CD4-positive, alpha-beta T cell treated with Interferon alpha-2 for 1 hour (primary cell): ENCODE data around the gene ZBTB48.
"Not testable (repeated sequence)": the region's sequence is repeated elsewhere in the genome, so short reads cannot be mapped to it uniquely, and the experiment has no call there.

Source experiments
- DNase-seq, 2 donors: peaks; one replicate each; pipeline ENCODE4 v3.0.0-alpha.2; 2020 to 2022

The ZBTB48 gene

DNA sequence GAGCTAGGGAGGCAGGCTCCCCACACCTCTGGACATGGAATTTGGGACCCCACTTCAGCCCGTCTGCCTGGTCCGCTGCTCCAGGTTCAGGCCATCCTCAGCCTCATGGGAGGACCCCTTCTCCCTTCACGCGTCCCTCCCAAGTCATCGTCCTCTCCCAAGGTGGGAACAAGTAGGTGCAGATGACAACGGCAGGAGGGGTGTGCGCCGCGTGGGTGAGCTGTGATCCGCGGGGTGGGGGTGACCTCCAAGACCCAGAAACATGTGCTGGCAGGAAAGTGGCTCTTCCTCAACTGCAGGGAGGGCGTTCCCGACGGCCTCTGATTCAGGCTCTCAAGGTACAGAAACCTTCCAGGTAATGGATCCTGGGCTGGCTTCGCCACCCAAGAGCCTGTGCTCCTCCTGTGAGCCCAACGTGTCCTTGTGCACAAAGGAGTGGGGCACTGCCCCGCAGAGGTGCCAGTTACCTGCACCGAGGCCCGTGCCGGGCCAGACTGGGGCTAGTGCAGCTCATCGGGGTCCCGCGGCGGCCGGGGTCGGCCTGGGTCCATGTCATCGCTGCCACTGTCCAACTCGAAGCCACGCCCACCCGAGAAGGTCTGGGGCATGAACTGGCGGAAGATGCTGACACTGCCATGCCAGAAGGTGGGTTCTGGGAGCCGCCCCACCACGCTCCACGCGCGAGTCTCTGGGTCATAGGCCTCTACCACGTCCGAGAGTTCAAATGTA, 13.2 kb downstream of the ZBTB48 start:
- no peak for DNase-seq

DNA sequence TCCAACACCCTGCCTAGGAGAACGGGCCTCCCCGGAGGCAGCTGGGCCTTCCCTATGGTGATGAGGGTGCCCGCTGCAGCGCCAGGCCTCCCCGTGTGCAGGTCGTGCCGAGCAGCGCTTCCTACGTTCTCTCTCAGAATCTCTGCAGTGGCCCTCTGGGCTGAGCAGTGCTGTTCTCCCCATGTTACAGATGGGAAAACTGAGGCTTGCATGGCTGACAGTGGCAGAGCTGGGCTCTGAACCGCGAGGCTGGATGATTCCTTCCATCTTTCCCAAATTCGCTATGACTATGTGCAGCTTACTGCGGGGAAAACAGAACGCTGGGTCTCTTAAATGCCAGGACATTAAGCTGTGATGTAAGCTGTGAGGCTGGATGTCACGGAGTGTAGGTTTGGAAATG, 14.0 kb downstream of the ZBTB48 start:
- DNase-seq, result no peak

DNA sequence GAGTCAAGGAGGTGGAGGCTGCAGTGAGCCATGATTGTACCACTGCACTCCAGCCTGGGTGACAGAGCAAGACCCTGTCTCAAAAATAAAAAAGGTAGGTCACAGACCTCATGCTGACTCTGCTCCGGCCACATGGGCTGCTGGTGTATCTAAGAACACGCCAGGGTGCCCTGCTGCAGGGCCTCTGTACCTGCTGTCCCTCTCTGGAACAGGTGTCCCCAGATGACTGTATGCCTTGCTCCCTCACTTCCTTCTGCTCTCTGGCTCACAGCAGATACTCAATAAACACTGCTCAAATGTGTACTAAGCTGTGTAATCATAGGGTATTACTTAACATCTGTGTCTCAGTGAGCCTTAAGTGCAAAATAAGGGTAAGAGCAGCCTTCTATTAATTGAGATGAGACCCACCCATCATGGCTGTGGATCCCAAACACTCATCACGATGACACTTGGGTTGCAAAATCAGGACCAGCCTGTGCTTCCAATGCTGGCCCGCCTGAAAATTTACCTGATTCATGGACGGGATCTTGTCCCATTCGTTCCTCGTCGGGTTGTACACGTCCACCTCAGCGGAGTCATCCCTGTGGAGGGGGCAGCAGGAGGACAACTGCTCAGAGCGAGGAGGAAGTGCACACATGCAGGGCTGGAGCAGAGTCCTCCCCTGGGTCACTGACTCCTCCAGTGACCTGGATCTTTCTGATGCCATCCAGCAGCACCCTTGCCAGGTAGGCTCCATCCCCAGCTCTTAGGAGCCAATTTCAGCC, 15.4 kb downstream of the ZBTB48 start:
- no peak for DNase-seq

DNA sequence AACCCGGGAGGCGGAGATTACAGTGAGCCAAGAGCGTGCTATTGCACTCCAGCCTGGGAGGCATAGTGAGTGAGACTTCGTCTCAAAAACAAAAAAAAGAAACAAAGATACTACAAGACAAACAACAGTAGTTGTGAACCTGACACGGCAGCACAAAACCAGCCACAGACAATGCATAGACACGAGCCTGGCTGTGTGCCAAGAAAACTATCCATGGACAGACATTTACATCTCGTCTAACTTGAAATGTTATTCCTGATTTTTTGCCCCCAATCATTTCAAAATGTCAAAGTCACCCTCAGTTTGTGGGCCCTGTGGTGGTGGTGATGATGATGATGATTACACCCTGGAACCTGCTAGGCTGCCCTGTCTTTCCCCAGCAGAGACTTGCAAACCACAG, 16.6 kb downstream of the ZBTB48 start:
- no peak for DNase-seq

DNA sequence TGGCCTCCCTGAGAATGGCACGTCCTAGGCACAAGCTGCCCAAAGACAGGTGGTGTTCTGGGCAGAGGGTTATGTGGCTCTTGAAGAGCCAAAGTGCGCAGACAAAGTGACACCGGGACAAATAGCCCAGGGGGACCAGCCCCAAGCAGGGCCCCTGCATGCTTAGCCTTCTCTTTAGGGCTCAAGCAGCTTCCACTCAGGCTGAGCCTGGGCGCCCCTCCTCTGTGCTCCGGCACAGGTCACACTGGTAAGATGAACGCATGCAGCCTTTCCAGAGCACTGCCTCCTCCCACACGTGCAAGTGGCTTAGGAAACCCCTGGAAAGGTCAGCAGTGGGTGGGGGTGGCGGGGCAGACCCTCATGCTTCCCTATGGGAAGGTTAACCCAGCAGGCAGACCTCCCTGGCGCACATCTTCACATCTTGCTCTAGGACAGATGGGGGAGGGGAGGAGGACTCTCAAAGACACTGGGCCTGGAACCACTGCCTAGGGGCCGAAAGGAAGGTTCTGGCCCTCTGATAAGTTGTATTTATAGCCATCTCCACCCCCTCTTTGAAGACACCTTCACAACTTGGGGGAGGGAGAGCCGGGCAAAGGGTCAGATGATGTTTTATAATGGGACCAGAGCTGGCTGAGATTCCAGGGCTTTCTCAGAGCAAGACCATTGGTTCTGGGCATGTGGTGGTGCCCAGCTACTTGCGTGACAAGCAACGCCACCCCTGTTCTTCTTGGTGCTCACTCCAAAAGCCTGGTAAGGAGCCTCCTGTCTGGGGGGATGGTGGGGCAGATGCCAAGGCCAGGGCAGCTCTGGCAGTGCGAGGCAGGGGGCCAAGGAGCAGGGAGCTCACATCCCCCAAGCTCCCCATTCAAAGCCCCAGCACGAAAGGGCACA, 17.3 kb downstream of the ZBTB48 start:
- no peak for DNase-seq

DNA sequence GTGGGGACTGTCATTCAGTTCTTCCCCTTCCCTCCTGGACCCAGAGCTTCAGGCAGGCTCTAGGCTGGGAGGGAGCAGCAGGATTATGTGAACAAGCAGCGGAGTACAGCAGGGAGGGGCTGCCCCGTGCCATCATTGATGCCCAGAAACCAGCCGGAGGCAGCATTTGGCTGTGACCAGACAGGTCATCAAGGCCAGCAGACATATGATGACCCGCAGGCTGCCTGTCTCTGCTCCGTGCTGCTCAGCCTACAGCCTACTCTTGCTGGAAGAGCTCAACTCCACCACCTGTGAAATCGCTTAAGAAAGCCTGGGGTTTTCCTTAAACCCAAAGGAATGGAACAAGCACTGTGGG, 18.0 kb downstream of the ZBTB48 start:
- no peak for DNase-seq

DNA sequence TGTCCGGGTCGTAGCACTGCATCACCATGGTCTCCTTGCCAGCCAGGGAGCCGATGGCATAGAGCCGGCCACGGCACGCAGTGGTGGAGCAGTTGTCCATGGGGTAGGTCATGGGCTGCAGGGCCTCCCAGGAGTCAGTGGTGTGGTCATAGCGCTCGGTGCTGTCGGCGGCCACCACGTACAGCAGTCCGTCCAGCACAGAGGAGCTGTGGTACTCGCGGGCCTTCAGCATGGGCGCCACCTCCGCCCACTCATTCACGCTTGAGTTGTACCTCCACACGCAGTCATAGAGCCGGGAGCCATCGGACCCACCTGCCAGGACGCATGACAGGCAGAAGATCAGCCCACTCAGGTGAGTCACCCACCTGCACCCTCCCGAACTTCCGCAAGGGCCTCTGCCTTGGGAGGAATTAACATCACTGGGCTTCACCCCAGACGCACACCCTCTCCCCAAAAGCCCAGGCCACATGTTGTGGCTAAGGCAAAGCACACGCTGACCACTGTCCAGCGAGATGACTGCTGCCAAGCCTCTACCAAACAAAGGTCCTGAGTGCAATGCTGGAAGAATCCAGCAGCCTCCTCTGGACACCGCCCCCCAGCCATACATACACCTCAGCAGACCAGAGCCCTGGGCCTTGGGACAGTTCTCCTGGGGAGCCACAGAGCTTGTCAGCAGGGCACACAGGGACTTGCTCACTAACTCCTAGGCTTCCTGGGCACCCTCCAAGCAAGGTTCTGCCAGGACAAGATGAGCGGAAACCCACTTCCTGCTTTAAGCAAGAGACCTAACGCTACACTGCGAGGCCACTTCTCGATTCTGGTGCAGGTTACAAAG, 19.6 kb downstream of the ZBTB48 start:
- peak; percentile 33 to 61 for DNase-seq

DNA sequence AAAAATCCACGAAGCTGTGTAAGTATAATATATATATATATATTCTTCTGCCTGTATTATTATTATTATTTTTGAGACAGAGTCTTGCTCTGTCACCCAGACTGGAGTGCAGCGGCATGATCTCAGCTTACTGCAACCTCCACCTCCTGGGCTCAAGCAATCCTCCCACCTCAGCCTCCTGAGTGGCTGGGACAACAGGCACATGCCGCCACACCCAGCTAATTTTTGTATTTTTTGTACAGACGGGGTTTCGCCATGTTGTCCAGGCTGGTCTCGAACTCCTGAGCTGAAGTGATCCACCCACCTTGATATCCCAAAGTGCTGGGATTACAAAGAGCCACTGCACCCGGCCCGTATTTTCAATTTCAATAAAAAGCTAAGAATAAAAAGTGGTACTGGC, 20.2 kb downstream of the ZBTB48 start:
- not testable (repeated sequence) for DNase-seq

DNA sequence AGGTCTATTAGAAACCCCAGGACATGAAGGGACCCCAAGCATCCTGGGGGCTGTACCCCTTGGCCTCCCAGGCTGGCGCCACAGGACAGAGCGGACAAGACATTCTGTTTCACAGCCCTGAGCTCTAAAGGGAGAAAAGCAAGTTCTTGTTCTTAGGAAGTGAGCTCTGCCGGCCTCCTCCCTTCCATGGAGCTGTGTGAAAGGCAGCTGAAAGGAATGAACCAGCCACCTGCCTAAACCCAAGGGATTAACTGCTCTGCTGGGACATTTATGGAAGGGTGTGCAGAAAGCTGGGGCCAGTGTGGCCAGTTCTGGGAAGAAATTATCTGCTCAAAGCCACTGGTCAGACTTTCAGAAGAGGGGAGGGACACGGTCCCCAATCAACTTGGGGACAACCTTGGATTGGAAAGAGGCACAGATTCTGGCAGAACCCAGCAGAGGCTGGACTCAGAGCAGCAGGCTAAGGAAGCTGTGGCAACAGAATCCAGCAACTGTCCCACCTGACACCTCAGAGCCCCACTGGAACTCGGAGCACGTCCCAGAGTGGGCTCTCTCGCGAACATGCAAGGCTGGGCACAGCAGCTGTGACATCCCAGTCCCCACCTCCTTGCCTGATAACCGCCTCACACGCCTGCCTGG, 20.7 kb downstream of the ZBTB48 start:
- DNase-seq, result no peak

DNA sequence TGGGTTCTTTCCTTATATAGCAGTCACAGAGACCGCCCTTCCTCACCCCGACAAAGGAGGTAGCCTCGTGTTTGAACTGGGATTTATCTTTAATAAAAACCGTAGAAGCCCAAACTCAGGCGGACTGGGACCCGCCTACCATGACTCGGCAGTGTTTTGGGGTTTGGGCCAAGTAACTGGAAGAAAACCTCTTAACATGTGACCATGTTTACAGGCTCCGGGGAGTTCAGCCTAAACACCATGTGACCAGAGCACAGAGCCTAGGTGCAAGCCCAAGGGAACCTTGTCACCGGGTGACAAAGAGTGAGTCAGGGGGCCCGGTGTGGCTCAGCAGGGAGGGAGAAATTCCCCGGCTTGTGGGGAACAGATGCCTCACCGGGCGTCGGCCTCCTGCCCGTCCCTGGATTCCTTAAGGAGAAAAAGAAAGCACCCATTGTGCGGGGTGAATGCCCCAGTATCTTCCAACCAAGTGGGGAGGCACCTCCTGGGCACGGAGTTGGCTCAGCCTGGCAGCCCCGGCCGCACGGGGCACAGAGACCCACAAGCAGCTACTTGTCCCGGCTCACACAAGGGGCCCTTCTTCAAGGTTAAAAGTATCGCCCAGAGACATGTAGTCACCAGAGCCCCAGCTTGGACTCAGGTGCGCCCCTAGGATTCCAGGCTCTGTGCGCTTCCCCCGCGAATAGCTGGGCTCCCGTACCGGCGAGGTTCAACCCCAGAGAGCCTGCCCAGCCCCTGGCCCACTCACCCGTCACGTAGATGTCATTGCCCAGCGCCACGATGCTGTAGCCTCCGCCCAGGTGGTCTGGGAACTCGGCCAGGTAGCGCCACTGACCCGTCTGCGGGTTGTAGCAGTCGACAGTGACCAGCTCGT, 21.5 kb downstream of the ZBTB48 start:
- peak; percentile 74 to 79 for DNase-seq

DNA sequence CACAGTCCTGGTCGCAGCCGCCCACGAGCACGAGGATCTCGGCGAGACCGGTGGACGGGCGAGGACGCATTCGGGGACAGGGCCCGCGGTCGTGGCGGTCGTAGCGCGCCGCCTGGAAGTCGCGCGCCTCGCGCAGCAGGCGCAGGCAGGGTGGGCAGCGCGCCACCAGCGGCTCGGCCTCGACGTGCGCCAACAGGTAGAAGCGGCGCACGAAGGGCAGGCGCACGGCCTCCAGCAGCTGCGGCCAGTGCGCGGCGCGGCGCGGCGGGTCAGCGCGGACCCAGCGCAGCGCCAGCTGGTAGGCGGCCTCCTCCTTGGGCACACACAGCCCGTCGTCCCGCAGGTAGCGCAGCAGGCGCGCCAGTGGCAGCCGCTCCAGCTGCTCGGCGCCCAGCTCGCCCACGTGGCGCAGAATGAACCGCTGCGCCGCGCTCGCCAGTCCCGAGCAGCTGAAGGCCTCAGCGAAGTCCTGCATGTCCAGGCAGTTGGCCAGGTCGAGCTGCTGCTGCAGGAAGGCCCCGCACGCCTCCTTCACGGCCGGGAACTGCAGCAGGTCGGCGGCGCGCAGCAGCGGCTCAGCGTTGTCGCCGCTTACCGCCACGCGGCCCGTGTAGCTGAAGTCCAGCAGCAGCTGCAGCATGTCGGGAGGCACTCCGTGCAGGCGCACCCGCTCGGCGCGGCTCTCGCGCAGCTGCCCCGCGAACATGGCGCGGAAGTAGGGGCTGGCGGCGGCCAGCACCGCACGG, 22.3 kb downstream of the ZBTB48 start:
- no peak for DNase-seq

DNA sequence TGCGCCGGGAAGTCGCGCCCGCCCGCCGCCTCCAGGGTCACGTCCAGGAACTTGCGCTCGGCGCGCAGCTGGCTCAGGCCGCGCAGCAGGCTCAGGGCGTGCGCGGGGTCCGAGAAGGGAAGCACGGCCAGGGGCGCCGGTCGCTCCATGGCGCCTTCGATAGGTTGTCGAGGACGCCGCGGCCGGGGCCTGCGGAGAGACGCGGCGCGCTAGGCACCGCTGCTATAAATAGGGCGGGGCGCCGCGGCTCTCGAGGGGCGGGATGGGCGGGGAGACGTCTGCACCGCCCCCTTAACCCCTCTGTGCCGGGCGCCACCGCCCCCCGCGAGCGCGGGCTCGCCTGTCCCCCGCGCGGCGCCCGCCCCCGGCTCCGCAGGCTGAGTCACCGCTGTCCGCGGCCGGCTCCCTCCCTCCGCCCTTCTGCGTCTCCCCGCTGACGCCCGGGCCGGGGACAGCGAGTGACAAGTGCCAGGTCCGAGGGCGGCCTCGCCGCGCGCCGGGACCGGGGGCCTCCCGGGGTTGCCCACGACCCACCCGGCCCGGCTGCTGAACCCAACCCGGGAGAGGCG, 23.0 kb downstream of the ZBTB48 start, which contains the start of gene KLHL21:
TSS of gene KLHL21 (minus strand) at position 201 of the 569 bp plus-strand sequence. CDS start at position 149, 52 bp downstream.
- peak; percentile 82 to 87 for DNase-seq

DNA sequence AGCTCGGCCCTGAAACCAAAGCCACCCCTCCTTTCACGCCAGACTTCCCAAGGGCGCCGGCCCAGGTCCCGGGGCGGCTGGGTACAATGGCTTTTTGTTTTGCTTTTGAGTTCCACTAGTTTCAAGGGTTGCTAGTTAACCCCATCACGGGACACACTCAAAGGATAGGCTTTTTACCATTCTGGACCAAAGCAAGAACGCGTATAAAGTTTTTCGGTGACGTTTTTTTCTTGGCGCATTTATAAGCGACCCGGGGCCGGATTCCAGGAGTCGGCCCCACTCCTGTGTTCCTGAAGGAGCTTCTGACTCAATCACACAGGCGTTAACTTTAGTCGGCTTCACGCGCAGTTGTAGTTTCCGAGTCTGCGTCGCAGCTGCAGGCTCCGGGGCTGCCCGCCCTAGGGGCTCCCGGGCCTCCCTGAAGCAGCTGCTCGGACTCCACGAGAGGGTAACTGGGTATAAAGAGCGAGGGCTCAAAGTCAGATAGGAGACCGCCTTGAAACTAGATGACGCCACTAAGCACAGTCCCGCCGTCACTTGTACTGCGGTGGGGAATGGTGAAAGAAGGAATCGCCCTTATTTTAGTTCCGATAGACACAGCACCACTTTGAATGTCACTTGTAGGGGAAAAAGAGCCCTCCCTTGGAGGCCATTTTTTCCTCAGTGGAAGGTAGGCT, 23.6 kb downstream of the ZBTB48 start:
- peak; percentile 59 to 66 for DNase-seq

DNA sequence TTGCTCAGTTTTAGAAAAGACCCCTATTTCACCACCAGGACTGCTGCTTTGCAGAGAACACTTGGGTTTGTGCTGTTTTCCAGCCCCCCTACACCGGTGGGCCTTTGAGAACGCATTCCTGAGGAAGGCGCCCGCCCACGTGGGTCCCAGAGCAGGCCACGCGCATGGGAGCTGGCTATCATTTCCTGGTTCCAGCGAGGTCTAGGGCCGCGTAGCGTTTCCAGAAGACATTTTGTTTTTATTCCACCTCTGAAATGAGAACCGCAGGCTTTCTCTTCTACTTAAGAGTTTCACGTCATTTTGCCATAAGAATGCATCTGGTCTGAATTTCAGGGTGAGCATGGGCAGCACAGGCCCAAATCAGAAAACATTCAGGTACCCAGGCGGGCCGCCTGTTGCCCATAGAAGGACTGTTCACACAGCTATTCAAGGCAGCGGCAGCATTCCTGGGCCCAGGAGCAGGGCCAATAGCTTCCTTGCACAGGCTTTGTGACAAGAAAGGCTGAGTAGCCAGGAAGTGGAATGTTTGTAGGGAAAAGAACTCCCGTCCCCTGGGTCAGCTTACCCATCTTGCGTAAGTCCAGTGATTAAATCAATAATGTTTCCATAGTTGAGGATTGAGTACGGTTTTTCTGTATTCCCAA, 24.2 kb downstream of the ZBTB48 start:
- DNase-seq, result no peak

DNA sequence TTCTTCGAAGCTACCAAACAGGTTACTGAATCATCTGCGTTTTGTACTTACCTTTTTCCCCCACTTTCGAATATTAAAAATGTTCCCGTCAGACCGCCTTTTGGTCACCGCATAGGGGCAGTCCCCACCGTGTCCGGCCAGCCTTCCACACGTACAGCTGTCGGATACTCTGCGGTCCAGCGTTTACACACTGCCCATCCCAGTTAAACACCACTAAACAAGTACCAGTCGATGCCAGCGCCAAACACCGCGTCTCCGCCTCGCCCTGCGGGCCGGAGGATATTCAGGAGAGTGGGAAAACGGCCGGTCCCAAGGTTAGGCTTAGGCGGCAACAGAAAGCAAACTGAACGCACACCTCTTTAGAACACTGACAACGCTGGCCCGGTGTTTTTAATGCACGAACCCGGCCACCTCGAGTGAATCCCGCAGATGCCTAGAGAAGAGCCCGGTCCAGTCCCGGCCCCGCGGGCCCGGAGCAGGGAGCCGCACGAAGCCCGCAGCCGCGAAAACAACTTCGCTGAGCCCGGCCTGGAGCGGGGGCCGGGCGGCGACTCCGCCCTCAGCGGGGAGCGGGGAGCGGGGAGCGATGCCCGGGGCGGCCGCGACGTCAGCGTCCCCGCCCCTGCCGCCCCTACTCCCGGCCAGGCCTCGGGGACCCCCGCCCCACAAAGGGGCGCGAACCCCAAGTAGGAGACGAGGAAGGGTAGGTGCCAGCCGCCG, 33.0 kb downstream of the ZBTB48 start:
- no peak for DNase-seq

DNA sequence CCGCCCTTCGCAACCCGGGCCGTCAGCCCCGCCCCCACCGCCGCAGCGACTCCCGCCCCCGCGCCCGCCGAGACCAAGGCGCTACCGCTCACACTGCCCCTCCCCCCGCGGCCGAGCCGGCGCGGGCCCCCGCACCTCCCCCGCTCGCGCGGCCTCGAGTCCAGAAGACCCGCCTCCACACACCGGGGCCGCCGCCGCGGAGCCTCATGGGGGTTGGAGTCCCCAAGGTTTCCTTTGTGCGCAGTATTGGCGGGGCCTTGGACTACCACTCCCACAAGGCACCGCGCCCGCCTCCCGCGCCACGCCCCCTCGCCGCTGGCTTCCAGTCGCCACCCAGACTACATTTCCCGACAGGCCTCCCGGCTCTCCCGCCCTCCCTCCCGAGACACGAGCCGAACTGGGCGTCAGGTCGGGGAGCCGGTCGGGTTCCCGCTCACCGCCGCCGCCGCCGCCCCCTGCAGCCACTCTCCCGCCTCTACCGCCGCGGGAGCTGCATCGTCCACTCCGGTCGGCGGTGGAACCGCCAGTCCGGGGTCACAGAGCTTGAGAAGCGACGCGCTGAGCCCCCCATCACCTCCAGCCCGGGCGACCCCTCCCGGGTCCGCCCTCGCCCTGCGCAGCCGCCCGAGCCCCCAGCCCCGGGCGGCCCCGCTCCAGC, 33.7 kb downstream of the ZBTB48 start, which contains the start of gene PHF13:
TSS of gene PHF13 (plus strand) at position 371 of the 658 bp plus-strand sequence. CDS start 336 bp downstream, outside the sequence.
- DNase-seq, result peak; percentile 99 to 100
